Endodermal cell (in vitro differentiated cells): ENCODE measurements around the gene RALGAPA1. TPM values are rescaled to one million over a fixed set of nuclear protein-coding genes. Genes with fewer than 3 reads are reported as not detected.

Experiments used
- DNase-seq: peaks from one replicate; pipeline ENCODE4 v3.0.0-alpha.2; 2017
- H3K27ac ChIP-seq: 2 replicates; pipeline ENCODE4 v1.5.1; 2013; ENCODE audit warnings: mild to moderate bottlenecking, low read depth, low read length, moderate library complexity
- H3K27me3 ChIP-seq: 2 replicates; pipeline ENCODE4 v1.6.1; 2013; ENCODE audit warnings: mild to moderate bottlenecking, low read length, moderate library complexity; ENCODE audit not compliant: insufficient read depth, control insufficient read depth, poor library complexity, severe bottlenecking
- H3K36me3 ChIP-seq: 2 replicates; pipeline ENCODE4 v1.7.0; 2013; ENCODE audit warnings: mild to moderate bottlenecking, low read length, moderate library complexity; ENCODE audit not compliant: control insufficient read depth, insufficient read depth
- H3K4me1 ChIP-seq: one replicate; pipeline ENCODE4 v1.7.0; 2013; ENCODE audit warnings: low read length; ENCODE audit not compliant: control insufficient read depth, insufficient read depth
- H3K4me3 ChIP-seq: 2 replicates; pipeline ENCODE4 v1.5.1; 2013; ENCODE audit warnings: mild to moderate bottlenecking, low read length, moderate library complexity
- H3K9ac ChIP-seq: 2 replicates; pipeline ENCODE4 v1.6.1; 2013; ENCODE audit warnings: mild to moderate bottlenecking, low read length, moderate library complexity; ENCODE audit not compliant: poor library complexity, severe bottlenecking; ENCODE audit errors: extremely low read depth
- H3K9me3 ChIP-seq: 2 replicates; pipeline ENCODE4 v1.6.1; 2013; ENCODE audit warnings: mild to moderate bottlenecking, low read length, moderate library complexity; ENCODE audit not compliant: control insufficient read depth
- H3K27ac Mint-ChIP-seq: 2 replicates; pipeline ENCODE4 v1.8.0; 2020; ENCODE audit warnings: mixed read lengths
- H3K27me3 Mint-ChIP-seq: 2 replicates; pipeline ENCODE4 v1.8.0; 2021; ENCODE audit warnings: mild to moderate bottlenecking, mixed read lengths; ENCODE audit not compliant: insufficient read depth
- H3K36me3 Mint-ChIP-seq: 2 replicates; pipeline ENCODE4 v1.8.0; 2020; ENCODE audit warnings: low read depth, mixed read lengths
- H3K4me1 Mint-ChIP-seq: 2 replicates; pipeline ENCODE4 v1.8.0; 2020; ENCODE audit warnings: mixed read lengths
- H3K4me3 Mint-ChIP-seq: 2 replicates; pipeline ENCODE4 v1.8.0; 2020; ENCODE audit warnings: mild to moderate bottlenecking, moderate library complexity, mixed read lengths
- H3K9me3 Mint-ChIP-seq: 2 replicates; pipeline ENCODE4 v1.8.0; 2020; ENCODE audit warnings: mild to moderate bottlenecking, mixed read lengths
- WGBS, 2 experiments: methylation state at CpG; one replicate each; pipeline versions ENCODE4 v1.1.5 to v1.1.7; 2013; ENCODE audit warnings: missing lambda C conversion rate in 2 of 2, mixed read lengths in 1 of 2; ENCODE audit not compliant: insufficient coverage in 1 of 2, insufficient read length in 1 of 2; 5-methylcytosine and 5-hydroxymethylcytosine counted together
- total RNA-seq, 2 donors: library from RNA; stranded (reverse); fragmentation: NEBNext Ultra II Directional in 1 of 2; extraction: Animal tissue kit (Norgen Biotek cat#: 25700) in 1 of 2; gene quantifications; 2 replicates in 1 of 2; 3 replicates in 1 of 2; pipeline ENCODE4 v1.2.1, GENCODE V29; 2021
- TF ChIP-seq, protein P1 (sequence below): fragments of 200-600 bp; sonication (generic); conservative IDR thresholded peaks from 2 replicates; pipeline ENCODE4 v1.5.0; 2021; ENCODE audit warnings: antibody characterized with exemption, mild to moderate bottlenecking

RALGAPA1 gene
- total RNA-seq, 2 donors from 2014 or later, result 31.2 to 36.3 TPM

DNA sequence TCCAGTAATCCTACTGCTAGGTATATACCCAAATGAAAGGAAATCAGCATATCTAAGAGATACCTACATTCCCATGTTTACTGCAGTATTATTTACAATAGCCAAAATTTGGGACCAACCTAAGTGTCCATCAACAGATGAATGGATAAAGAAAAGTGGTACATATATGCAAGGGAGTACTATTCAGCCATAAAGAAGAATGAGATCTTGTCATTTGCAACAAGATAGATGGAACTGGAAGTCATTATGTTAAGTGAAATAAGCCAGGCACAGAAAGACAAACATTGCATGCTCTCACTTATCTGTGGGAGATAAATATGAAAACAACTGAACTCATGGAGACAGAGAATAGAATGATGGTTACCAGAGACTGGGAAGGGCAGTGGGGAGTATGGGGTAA is 165.6 kb downstream of the RALGAPA1 start:
- Histone ChIP-seq H3K9ac (no peak overlapping the region), H3K27ac (no peak overlapping the region), H3K4me3 (no peak overlapping the region), H3K36me3 (peaks cover 16% of the 10 kb centered on the region), H3K27me3 (no peaks in the 10 kb centered on the region), H3K4me1 (no peaks in the 10 kb centered on the region), H3K9me3 (peaks cover 22% of the 10 kb centered on the region)
- Mint-ChIP-seq H3K4me1 (no peaks in the 10 kb centered on the region), H3K27ac (no peak overlapping the region), H3K4me3 (no peak overlapping the region), H3K27me3 (no peaks in the 10 kb centered on the region), H3K9me3 (peaks cover 17% of the 10 kb centered on the region), H3K36me3 (peaks cover 46% of the 10 kb centered on the region)
- no peak for DNase-seq
- TF ChIP-seq, protein P1, sequence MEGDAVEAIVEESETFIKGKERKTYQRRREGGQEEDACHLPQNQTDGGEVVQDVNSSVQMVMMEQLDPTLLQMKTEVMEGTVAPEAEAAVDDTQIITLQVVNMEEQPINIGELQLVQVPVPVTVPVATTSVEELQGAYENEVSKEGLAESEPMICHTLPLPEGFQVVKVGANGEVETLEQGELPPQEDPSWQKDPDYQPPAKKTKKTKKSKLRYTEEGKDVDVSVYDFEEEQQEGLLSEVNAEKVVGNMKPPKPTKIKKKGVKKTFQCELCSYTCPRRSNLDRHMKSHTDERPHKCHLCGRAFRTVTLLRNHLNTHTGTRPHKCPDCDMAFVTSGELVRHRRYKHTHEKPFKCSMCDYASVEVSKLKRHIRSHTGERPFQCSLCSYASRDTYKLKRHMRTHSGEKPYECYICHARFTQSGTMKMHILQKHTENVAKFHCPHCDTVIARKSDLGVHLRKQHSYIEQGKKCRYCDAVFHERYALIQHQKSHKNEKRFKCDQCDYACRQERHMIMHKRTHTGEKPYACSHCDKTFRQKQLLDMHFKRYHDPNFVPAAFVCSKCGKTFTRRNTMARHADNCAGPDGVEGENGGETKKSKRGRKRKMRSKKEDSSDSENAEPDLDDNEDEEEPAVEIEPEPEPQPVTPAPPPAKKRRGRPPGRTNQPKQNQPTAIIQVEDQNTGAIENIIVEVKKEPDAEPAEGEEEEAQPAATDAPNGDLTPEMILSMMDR, result no peak

DNA sequence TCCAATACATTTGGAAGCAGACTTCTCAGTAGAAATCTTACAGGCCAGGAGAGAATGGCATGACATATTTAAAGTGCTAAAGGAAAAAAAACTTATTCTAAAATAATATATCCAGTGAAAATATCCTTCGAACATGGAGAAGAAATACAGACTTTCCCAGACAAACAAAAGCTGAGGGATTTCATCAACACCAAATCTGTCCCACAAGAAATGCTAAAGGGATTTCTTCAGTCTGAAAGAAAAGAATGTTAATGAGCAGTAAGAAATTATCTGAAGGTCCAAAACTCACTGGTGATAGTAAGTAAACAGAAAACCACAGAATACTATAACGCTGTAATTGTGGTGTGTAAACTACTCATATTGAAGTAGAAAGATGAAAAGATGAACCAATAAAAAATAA is 171.2 kb downstream of the RALGAPA1 start:
- Mint-ChIP-seq H3K27me3 (no peaks in the 10 kb centered on the region), H3K4me3 (no peak overlapping the region), H3K36me3 (peaks cover 26% of the 10 kb centered on the region), H3K27ac (no peak overlapping the region), H3K9me3 (peaks cover 13% of the 10 kb centered on the region), H3K4me1 (no peaks in the 10 kb centered on the region)
- H3K27me3 ChIP-seq, result no peaks in the 10 kb centered on the region
- peaks cover 4% of the 10 kb centered on the region for H3K36me3 ChIP-seq
- no peak overlapping the region for H3K9ac ChIP-seq
- DNase-seq, result no peak
- no peak overlapping the region for H3K4me3 ChIP-seq
- no peaks in the 10 kb centered on the region for H3K4me1 ChIP-seq
- 88% methylated on average over 1 of the region's 2 CpGs; no CpG with 5 or more reads in 1 of the 2 experiments for WGBS, 2 experiments
- TF ChIP-seq, protein P1, result no peak
- H3K9me3 ChIP-seq, result peaks cover 13% of the 10 kb centered on the region
- H3K27ac ChIP-seq, result no peak overlapping the region

DNA sequence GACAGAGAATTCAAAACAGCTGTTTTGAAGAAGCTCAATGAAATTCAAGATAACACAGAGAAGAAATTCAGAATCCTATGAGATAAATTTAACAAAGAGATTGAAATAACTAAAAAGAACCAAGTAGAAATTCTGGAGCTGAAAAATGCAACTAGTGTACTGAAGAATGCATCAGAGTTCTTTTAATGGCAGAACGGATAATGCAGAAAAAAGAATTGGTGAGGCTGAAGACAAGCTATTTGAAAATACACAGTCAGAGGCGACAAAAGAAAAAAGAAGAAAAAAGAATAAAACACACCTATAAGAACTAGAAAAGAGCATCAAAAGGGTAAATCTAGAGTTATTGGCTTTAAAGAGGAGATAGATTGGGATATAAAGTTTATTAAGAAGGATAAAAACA is 171.8 kb downstream of the RALGAPA1 start:
- 93% methylated on average over 1 of the region's 2 CpGs; no CpG with 5 or more reads in 1 of the 2 experiments for WGBS, 2 experiments
- no peaks in the 10 kb centered on the region for H3K27me3 ChIP-seq
- H3K27ac ChIP-seq, result no peak overlapping the region
- H3K27ac Mint-ChIP-seq, result no peak overlapping the region
- H3K9ac ChIP-seq, result no peak overlapping the region
- no peak for DNase-seq
- TF ChIP-seq, protein P1, result no peak
- no peak overlapping the region for H3K4me3 ChIP-seq
- H3K36me3 Mint-ChIP-seq, result peaks cover 20% of the 10 kb centered on the region
- peaks cover 4% of the 10 kb centered on the region for H3K36me3 ChIP-seq
- H3K27me3 Mint-ChIP-seq, result no peaks in the 10 kb centered on the region
- peaks cover 8% of the 10 kb centered on the region for H3K9me3 ChIP-seq
- no peaks in the 10 kb centered on the region for H3K4me1 ChIP-seq
- no peaks in the 10 kb centered on the region for H3K4me1 Mint-ChIP-seq
- H3K4me3 Mint-ChIP-seq, result no peak overlapping the region
- H3K9me3 Mint-ChIP-seq, result peaks cover 7% of the 10 kb centered on the region
